Measurements from ENCODE around the gene NEURL1B.
"Not testable (repeated sequence)": the region's sequence is repeated elsewhere in the genome, so short reads cannot be mapped to it uniquely, and the experiment has no call there.

NEURL1B gene

GRCh38 chr5:172656496-172656895 lies 15.4 kb downstream of the NEURL1B start:
- not testable (repeated sequence) for DNase-seq (ENCODE audit: low read depth, low spot score)

GRCh38 chr5:172657524-172658233 lies 16.6 kb downstream of the NEURL1B start:
- DNase-seq (ENCODE audit: low read depth, low spot score): not testable (repeated sequence)

GRCh38 chr5:172658391-172658790 lies 17.3 kb downstream of the NEURL1B start:
- no peak for DNase-seq (ENCODE audit: low read depth, low spot score)

GRCh38 chr5:172658961-172659501 lies 18.0 kb downstream of the NEURL1B start:
- no peak for DNase-seq (ENCODE audit: low read depth, low spot score)

- DNase-seq (ENCODE audit: low read depth, low spot score): no peak
Measured at GRCh38 chr5:172659570-172659908, 18.5 kb downstream of the NEURL1B start.

- DNase-seq (ENCODE audit: low read depth, low spot score): peak; percentile 36
Measured at GRCh38 chr5:172659909-172660628, 19.0 kb downstream of the NEURL1B start.

- no peak for DNase-seq (ENCODE audit: low read depth, low spot score)
Measured at GRCh38 chr5:172660974-172661373, 19.9 kb downstream of the NEURL1B start.

- no peak for DNase-seq (ENCODE audit: low read depth, low spot score)
Measured at GRCh38 chr5:172661526-172661925, 20.5 kb downstream of the NEURL1B start.

- DNase-seq (ENCODE audit: low read depth, low spot score): no peak
Measured at GRCh38 chr5:172662596-172662995, 21.5 kb downstream of the NEURL1B start.

GRCh38 chr5:172664018-172664417 lies 23.0 kb downstream of the NEURL1B start:
- DNase-seq (ENCODE audit: low read depth, low spot score): no peak

GRCh38 chr5:172664681-172665541 lies 23.8 kb downstream of the NEURL1B start:
- DNase-seq (ENCODE audit: low read depth, low spot score): no peak

GRCh38 chr5:172666251-172666650 lies 25.2 kb downstream of the NEURL1B start:
- DNase-seq (ENCODE audit: low read depth, low spot score): no peak

- no peak for DNase-seq (ENCODE audit: low read depth, low spot score)
Measured at GRCh38 chr5:172667786-172668593, 26.9 kb downstream of the NEURL1B start.

GRCh38 chr5:172668594-172669071 lies 27.6 kb downstream of the NEURL1B start:
- no peak for DNase-seq (ENCODE audit: low read depth, low spot score)

- DNase-seq (ENCODE audit: low read depth, low spot score): no peak
Measured at GRCh38 chr5:172669386-172670004, 28.4 kb downstream of the NEURL1B start.

GRCh38 chr5:172670005-172670402 lies 28.9 kb downstream of the NEURL1B start:
- DNase-seq (ENCODE audit: low read depth, low spot score): no peak

GRCh38 chr5:172670444-172670843 lies 29.4 kb downstream of the NEURL1B start:
- DNase-seq (ENCODE audit: low read depth, low spot score): no peak

- no peak for DNase-seq (ENCODE audit: low read depth, low spot score)
Measured at GRCh38 chr5:172671091-172671490, 30.0 kb downstream of the NEURL1B start.

GRCh38 chr5:172672681-172673080 lies 31.6 kb downstream of the NEURL1B start:
- DNase-seq (ENCODE audit: low read depth, low spot score): no peak

GRCh38 chr5:172674155-172674554 lies 33.1 kb downstream of the NEURL1B start:
- DNase-seq (ENCODE audit: low read depth, low spot score): no peak

All from smooth muscle cell of the brain vasculature (primary cell).